GOT3 (cell line): ENCODE data around the gene CCR2.

Experiments
- DNase-seq: peaks from one replicate; lab custom pipeline; 2025; ENCODE audit warnings: mixed read lengths; lab: John Stamatoyannopoulos, UW

The CCR2 gene

GRCh38 chr3:46354984-46355383 is 1.1 kb downstream of the CCR2 start:
- no peak for DNase-seq

- DNase-seq, result no peak
These were observed 2.4 kb downstream of the CCR2 start for GRCh38 chr3:46356276-46356675.

- no peak for DNase-seq
These were observed 3.0 kb downstream of the CCR2 start for GRCh38 chr3:46356909-46357308.

GRCh38 chr3:46358466-46358865 is 4.6 kb downstream of the CCR2 start:
- no peak for DNase-seq

GRCh38 chr3:46359733-46360493 is 6.0 kb downstream of the CCR2 start:
- DNase-seq, result no peak

- no peak for DNase-seq
These were observed 7.0 kb downstream of the CCR2 start for GRCh38 chr3:46360907-46361306.

GRCh38 chr3:46361408-46362283 is 7.7 kb downstream of the CCR2 start:
- DNase-seq, result no peak

GRCh38 chr3:46365041-46365440 is 11.1 kb downstream of the CCR2 start:
- no peak for DNase-seq

- DNase-seq, result no peak
These were observed 12.0 kb downstream of the CCR2 start for GRCh38 chr3:46365737-46366524.

- no peak for DNase-seq
These were observed 13.9 kb downstream of the CCR2 start for GRCh38 chr3:46367811-46368210.

GRCh38 chr3:46368569-46368968 is 14.7 kb downstream of the CCR2 start:
- DNase-seq, result no peak

GRCh38 chr3:46369151-46369550 is 15.2 kb downstream of the CCR2 start:
- no peak for DNase-seq

GRCh38 chr3:46369675-46370132 is 15.8 kb downstream of the CCR2 start:
- no peak for DNase-seq

GRCh38 chr3:46370839-46371518 is 17.1 kb downstream of the CCR2 start, which contains the start of gene CCR5:
Gene CCR5 (plus strand): TSS chr3:46370946. CDS start chr3:46372903, 1,957 bp downstream.
- no peak for DNase-seq

GRCh38 chr3:46371519-46372340 is 17.8 kb downstream of the CCR2 start:
- DNase-seq, result no peak

GRCh38 chr3:46372492-46373359 is 18.8 kb downstream of the CCR2 start:
- DNase-seq, result no peak

- no peak for DNase-seq
These were observed 20.8 kb downstream of the CCR2 start for GRCh38 chr3:46374755-46375154.

GRCh38 chr3:46375218-46375617 is 21.3 kb downstream of the CCR2 start:
- no peak for DNase-seq

GRCh38 chr3:46375814-46376213 is 21.9 kb downstream of the CCR2 start:
- DNase-seq, result no peak
